GM12878 (cell line): Measurements from ENCODE around the gene CA9. TPM values are rescaled to one million over a fixed set of nuclear protein-coding genes. Genes with fewer than 3 reads are reported as not detected.

Experiments
- ATAC-seq: fragments of 200-7000 bp; cut with Tn5 transposase; 3 replicates; pipeline ENCODE4 v1.9.1; 2020; ENCODE audit warnings: mild to moderate bottlenecking, moderate library complexity
- BruUV-seq: library from RNA; stranded (reverse); fragments of 400-500 nt; replicated peaks from 2 replicates; lab custom pipeline; 2021; lab: Mats Ljungman, UMichigan
- CTCF ChIA-PET: fragments of 300-600 bp; sonication (Branson Sonifier 250); formaldehyde crosslinking; extraction: SDS; loops from one replicate; lab custom pipeline; 2021; ENCODE audit warnings: inconsistent platforms; lab: Yijun Ruan, JAX
- POLR2A ChIA-PET: fragments of 350-600 bp; formaldehyde crosslinking; extraction: SDS; loops from one replicate; lab custom pipeline; 2021; ENCODE audit warnings: inconsistent platforms; lab: Charles Lee
- RAD21 ChIA-PET: fragments of 300-600 bp; sonication (Branson Sonifier 250); formaldehyde crosslinking; loops from one replicate; lab custom pipeline; 2023; ENCODE audit warnings: antibody characterized with exemption; ENCODE audit not compliant: unreplicated experiment; lab: Charles Lee
- SMC1A ChIA-PET: fragments of 300-600 bp; sonication (Branson Sonifier 250); formaldehyde crosslinking; loops from one replicate; lab custom pipeline; 2023; ENCODE audit not compliant: unreplicated experiment, uncharacterized antibody; lab: Charles Lee
- DNase-seq: peaks from one replicate; pipeline ENCODE4 v3.0.0-alpha.2; 2011; ENCODE audit warnings: low read depth, low spot score
- FAIRE-seq: peaks from 3 replicates; lab custom pipeline; 2011; peaks lifted over from hg19 to GRCh38; lab: Jason Lieb, UNC
- H2AFZ ChIP-seq: 2 replicates; pipeline ENCODE4 v1.6.0; 2011; ENCODE audit warnings: low read depth, low read length, control low read depth; ENCODE audit not compliant: control insufficient read depth
- H3K27ac ChIP-seq: 2 replicates; pipeline ENCODE4 v1.5.1; 2011; ENCODE audit warnings: control low read depth; ENCODE audit not compliant: control insufficient read depth, insufficient read depth
- H3K27me3 ChIP-seq, 2 experiments: replicated peaks in 1 of 2; 2 replicates each; pipeline versions ENCODE4 v1.6.0 to v1.6.1; 2011; ENCODE audit warnings: low read length in 1 of 2; ENCODE audit not compliant: control insufficient read depth in 2 of 2, insufficient read depth in 2 of 2
- H3K36me3 ChIP-seq, 2 experiments: 2 replicates each; pipeline ENCODE4 v1.5.1; 2011; ENCODE audit warnings: low read length in 1 of 2; ENCODE audit not compliant: control insufficient read depth in 2 of 2, insufficient read depth in 2 of 2
- H3K4me1 ChIP-seq: 2 replicates; pipeline ENCODE4 v1.6.1; 2011; ENCODE audit warnings: mild to moderate bottlenecking, low read length, moderate library complexity, mixed read lengths; ENCODE audit not compliant: control insufficient read depth, insufficient read depth
- H3K4me2 ChIP-seq: 2 replicates; pipeline ENCODE4 v1.6.0; 2011; ENCODE audit warnings: control low read depth; ENCODE audit not compliant: control insufficient read depth, insufficient read depth
- H3K4me3 ChIP-seq: fragments of 200-600 bp; sonication (generic); 2 replicates; pipeline ENCODE4 v1.5.1; 2016
- H3K79me2 ChIP-seq: 2 replicates; pipeline ENCODE4 v1.6.0; 2011; ENCODE audit warnings: low read length; ENCODE audit not compliant: control insufficient read depth, insufficient read depth
- H3K9ac ChIP-seq: 2 replicates; pipeline ENCODE4 v1.8.0; 2011; ENCODE audit warnings: low read length, control low read depth, mixed read lengths; ENCODE audit not compliant: control insufficient read depth, insufficient read depth
- H3K9me3 ChIP-seq: replicated peaks from 3 replicates; pipeline ENCODE4 v1.5.1; 2011; ENCODE audit warnings: mild to moderate bottlenecking, low read length; ENCODE audit not compliant: control insufficient read depth, insufficient read depth
- H4K20me1 ChIP-seq: 2 replicates; pipeline ENCODE4 v1.6.0; 2011; ENCODE audit not compliant: control insufficient read depth, insufficient read depth
- CBFB ChIP-seq: IDR thresholded peaks from 2 replicates; pipeline ENCODE4 v1.6.1; 2016; ENCODE audit warnings: antibody characterized with exemption, low read depth
- CHD4 ChIP-seq: fragments of 200-600 bp; sonication (generic); IDR thresholded peaks from 2 replicates; pipeline ENCODE4 v1.6.1; 2016; ENCODE audit warnings: mild to moderate bottlenecking
- NR2C1 ChIP-seq: fragments of 450-650 bp; IDR thresholded peaks from 2 replicates; pipeline ENCODE4 v1.6.1; 2017; ENCODE audit warnings: antibody characterized with exemption, mild to moderate bottlenecking, moderate library complexity
- SIX5 ChIP-seq: IDR thresholded peaks from 2 replicates; pipeline ENCODE4 v1.6.1; 2011; ENCODE audit warnings: mild to moderate bottlenecking, low read depth, low read length, moderate library complexity; ENCODE audit not compliant: severe bottlenecking
- SKIL ChIP-seq: fragments of 450-650 bp; IDR thresholded peaks from 2 replicates; pipeline ENCODE4 v1.6.1; 2017; ENCODE audit warnings: mild to moderate bottlenecking, low read depth, inconsistent platforms; ENCODE audit not compliant: poor library complexity, severe bottlenecking
- SMAD1 ChIP-seq: fragments of 450-650 bp; IDR thresholded peaks from 2 replicates; pipeline ENCODE4 v1.6.1; 2018; ENCODE audit warnings: mild to moderate bottlenecking, low read depth; ENCODE audit not compliant: partially characterized antibody
- WRNIP1 ChIP-seq: IDR thresholded peaks from 2 replicates; pipeline ENCODE4 v1.6.1; 2011; ENCODE audit warnings: low read depth, low read length, improper control_type of control experiment, borderline replicate concordance
- WGBS: methylation state at CpG from one replicate; pipeline ENCODE4 v1.1.6; 2016; ENCODE audit warnings: low lambda C conversion rate; ENCODE audit not compliant: insufficient replicate concordance, insufficient coverage; ENCODE audit errors: missing lambda C conversion rate; 5-methylcytosine and 5-hydroxymethylcytosine counted together
- in situ Hi-C: fragments of 300-500 bp; cut with MboI; formaldehyde crosslinking; loops from 9 replicates; pipeline ENCODE4 v1.14.3; 2018; ENCODE audit warnings: mixed read lengths
- intact Hi-C: fragments of 100-400 bp; cut with micrococcal nuclease; formaldehyde crosslinking; loops from one replicate; pipeline ENCODE4 v1.14.2; 2022; ENCODE audit not compliant: unreplicated experiment
- polyA plus RNA-seq, 11 experiments: library from polyadenylated mRNA; depleted of rRNA in 4 of 11; unstranded in 6 of 11; stranded (reverse) in 5 of 11; fragments of >200 nt; fragmentation: Nextera tagmentation in 4 of 11; fragmentation: Illumina TruSeq in 1 of 11; extraction: Ambion mirVana in 4 of 11; extraction: Trizol in 1 of 11; gene quantifications; 1 replicate in 1 of 11; 2 replicates in 10 of 11; pipeline versions ENCODE4 v1.2.1 to v1.2.3, GENCODE V29; 2011 to 2016; ENCODE audit warnings: inconsistent platforms in 2 of 11, missing spikeins in 2 of 11, low read depth in 1 of 11
- total RNA-seq, 4 experiments: library from RNA; depleted of rRNA in 3 of 4; stranded (reverse); fragments of >200 nt in 3 of 4; fragmentation: Illumina TruSeq in 1 of 4; extraction: Trizol in 1 of 4; gene quantifications; 2 replicates each; pipeline versions ENCODE4 v1.2.1 to v1.2.3, GENCODE V29; 2013 to 2021

Gene CA9
- total and polyA plus RNA-seq, 10 of the 15 experiments (the other 5 are each of a cell fraction or from before 2014, with no cell fraction given): 0.53 to 6.6 (median 1.2) TPM

- TF ChIP-seq SIX5: no peak
Observed at GRCh38 chr9:35714579-35715252, 41.0 kb downstream of the CA9 start (continued).

DNA sequence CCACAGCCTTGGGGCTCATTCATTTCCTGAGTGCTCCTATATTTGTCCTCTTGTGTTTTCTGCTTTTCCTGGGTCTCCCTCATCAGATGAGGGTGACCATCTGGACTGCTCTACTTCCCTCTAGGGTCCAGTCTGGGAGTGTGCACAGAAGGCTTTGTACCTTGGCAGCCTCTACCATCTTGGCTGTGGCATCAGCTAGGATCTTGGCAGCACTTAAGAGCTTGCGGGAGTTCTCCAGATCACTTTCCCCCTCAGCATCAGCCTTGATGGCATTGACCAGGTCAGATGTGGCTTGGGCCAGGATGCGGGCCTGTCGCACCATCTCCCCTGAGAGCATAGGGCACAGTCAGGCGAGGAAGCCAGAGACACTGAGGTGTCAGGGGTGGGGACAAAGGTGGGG, 42.5 kb downstream of the CA9 start:
- Histone ChIP-seq H3K9ac (no peak overlapping the region), H3K9me3 (no peaks in the 10 kb centered on the region), H3K4me1 (peaks cover 14% of the 10 kb centered on the region), H3K4me3 (no peak overlapping the region), H3K36me3 (peaks cover 56 to 59% of the 10 kb centered on the region in 2 experiments), H3K4me2 (no peak overlapping the region), H4K20me1 (no peaks in the 10 kb centered on the region), H2AFZ (no peak overlapping the region), H3K79me2 (no peaks in the 10 kb centered on the region), H3K27me3 (no peaks in the 10 kb centered on the region), H3K27ac (no peak overlapping the region)
- FAIRE-seq (no peak), ATAC-seq (no peak), DNase-seq (no peak)
- intact Hi-C loops: no loop called here
- CTCF ChIA-PET: interaction anchor here (0.9 to 6.9 kb wide), 4 partner anchors 11 to 40 kb away, joined by 3 to 41 read pairs (median 4); no protein-coding TSS in a partner anchor
- in situ Hi-C loops: no loop called here
- SMC1A ChIA-PET: interaction anchor here (1.2 kb wide), 1 partner anchor 55 kb away, joined by 3 read pairs; no protein-coding TSS in a partner anchor
- BruUV-seq: no TSS peak
- RAD21 ChIA-PET: no interaction called here
- POLR2A ChIA-PET: interaction anchor here (0.5 to 1.7 kb wide), 2 partner anchors 8 to 12 kb away, joined by 3 to 6 read pairs; no protein-coding TSS in a partner anchor
- TF ChIP-seq WRNIP1 (no peak), CHD4 (no peak), CBFB (no peak), SKIL (no peak), NR2C1 (no peak), SMAD1 (no peak)
- WGBS: 97% methylated on average over 4 of the region's 4 CpGs
